IMR-90 (cell line): ENCODE measurements around the gene FBXL16.

Experiments
- BHLHE40 ChIP-seq: fragments of 150-350 bp; IDR thresholded peaks from 2 replicates; pipeline ENCODE4 v1.6.1; 2016; ENCODE audit warnings: mild to moderate bottlenecking, low read depth, low read length
- CTCF ChIP-seq: conservative IDR thresholded peaks from 2 replicates; pipeline ENCODE4 v1.5.1; 2012; ENCODE audit warnings: mild to moderate bottlenecking, low read depth, low read length, improper control_type of control experiment
- ELK1 ChIP-seq: fragments of 150-350 bp; IDR thresholded peaks from 2 replicates; pipeline ENCODE4 v1.6.1; 2016; ENCODE audit warnings: low read depth, mild to moderate bottlenecking, low read length, moderate library complexity, borderline replicate concordance
- FOS ChIP-seq: fragments of 150-350 bp; IDR thresholded peaks from 2 replicates; pipeline ENCODE4 v1.6.1; 2016; ENCODE audit warnings: low read depth, low read length
- MAZ ChIP-seq: IDR thresholded peaks from 2 replicates; pipeline ENCODE4 v1.6.1; 2012; ENCODE audit warnings: low read depth, mild to moderate bottlenecking, low read length, improper control_type of control experiment, moderate library complexity, borderline replicate concordance
- POLR2A ChIP-seq: IDR thresholded peaks from 2 replicates; pipeline ENCODE4 v1.6.1; 2012; ENCODE audit warnings: mild to moderate bottlenecking, low read depth, low read length
- RAD21 ChIP-seq: IDR thresholded peaks from 2 replicates; pipeline ENCODE4 v1.6.1; 2012; ENCODE audit warnings: low read length, improper control_type of control experiment
- RCOR1 ChIP-seq: IDR thresholded peaks from 2 replicates; pipeline ENCODE4 v1.6.1; 2012; ENCODE audit warnings: mild to moderate bottlenecking, low read length, improper control_type of control experiment; ENCODE audit not compliant: insufficient replicate concordance

- TF ChIP-seq BHLHE40 (no peak), CTCF (no peak), FOS (no peak), ELK1 (no peak), POLR2A (no peak), MAZ (no peak), RCOR1 (no peak), RAD21 (no peak)
Measured at GRCh38 chr16:747978-748746, 42.6 kb upstream of the FBXL16 start.
